Neuronal stem cell (in vitro differentiated cells): ENCODE data around the gene MED17.
"Not testable (repeated sequence)": the region's sequence is repeated elsewhere in the genome, so short reads cannot be mapped to it uniquely, and the experiment has no call there.

Experiments
- DNase-seq: peaks from one replicate; pipeline ENCODE4 v3.0.0-alpha.2; 2013; ENCODE audit warnings: low spot score
- H2AFZ ChIP-seq: one replicate; pipeline ENCODE4 v1.6.1; 2013; ENCODE audit warnings: mild to moderate bottlenecking, low read length, inconsistent platforms
- H2AK5ac ChIP-seq: 2 replicates; pipeline ENCODE4 v1.6.1; 2013; ENCODE audit warnings: low read depth, mild to moderate bottlenecking, inconsistent platforms, low read length, moderate library complexity, mixed read lengths
- H2BK120ac ChIP-seq: 2 replicates; pipeline ENCODE4 v1.6.1; 2013; ENCODE audit warnings: low read depth, mild to moderate bottlenecking, inconsistent platforms, low read length, moderate library complexity, mixed read lengths
- H2BK12ac ChIP-seq: one replicate; pipeline ENCODE4 v1.6.1; 2013; ENCODE audit warnings: low read length, inconsistent platforms
- H2BK15ac ChIP-seq: 2 replicates; pipeline ENCODE4 v1.6.1; 2013; ENCODE audit warnings: mild to moderate bottlenecking, low read length, inconsistent platforms, mixed read lengths
- H2BK5ac ChIP-seq: one replicate; pipeline ENCODE4 v1.6.1; 2013; ENCODE audit warnings: inconsistent platforms, mild to moderate bottlenecking, low read length, moderate library complexity
- H3K14ac ChIP-seq: one replicate; pipeline ENCODE4 v1.6.1; 2013; ENCODE audit warnings: low read length, inconsistent platforms
- H3K18ac ChIP-seq: 2 replicates; pipeline ENCODE4 v1.6.1; 2013; ENCODE audit warnings: low read length, inconsistent platforms
- H3K23ac ChIP-seq: 2 replicates; pipeline ENCODE4 v1.6.1; 2013; ENCODE audit warnings: low read depth, mild to moderate bottlenecking, mixed read lengths, low read length, inconsistent platforms; ENCODE audit not compliant: poor library complexity
- H3K27ac ChIP-seq: replicated peaks from 3 replicates; pipeline ENCODE4 v1.5.1; 2013; ENCODE audit warnings: low read length, inconsistent platforms
- H3K27me3 ChIP-seq, 3 experiments: 2 replicates each; pipeline ENCODE4 v1.6.1; 2013; ENCODE audit warnings: low read length in 3 of 3, mild to moderate bottlenecking in 2 of 3, inconsistent platforms in 1 of 3, low read depth in 1 of 3, mixed read lengths in 1 of 3, moderate library complexity in 1 of 3; ENCODE audit not compliant: control insufficient read depth in 3 of 3, insufficient read depth in 3 of 3
- H3K36me3 ChIP-seq, 2 donors: replicated peaks in 1 of 2; 2 replicates each; pipeline ENCODE4 v1.6.1; 2013; ENCODE audit warnings: low read length in 2 of 2; ENCODE audit not compliant: control insufficient read depth in 2 of 2, insufficient read depth in 2 of 2
- H3K4ac ChIP-seq: 2 replicates; pipeline ENCODE4 v1.6.1; 2013; ENCODE audit warnings: inconsistent platforms, mild to moderate bottlenecking, low read length, moderate library complexity
- H3K4me1 ChIP-seq, 2 donors: 1 replicate in 1 of 2; 2 replicates in 1 of 2; pipeline ENCODE4 v1.6.1; 2013; ENCODE audit warnings: low read length in 2 of 2, low read depth in 1 of 2; ENCODE audit not compliant: control insufficient read depth in 2 of 2, insufficient read depth in 1 of 2
- H3K4me2 ChIP-seq: one replicate; pipeline ENCODE4 v1.6.1; 2013; ENCODE audit warnings: mild to moderate bottlenecking, low read length, inconsistent platforms; ENCODE audit not compliant: insufficient read depth, poor library complexity, severe bottlenecking
- H3K4me3 ChIP-seq, 2 donors: 2 replicates each; pipeline ENCODE4 v1.5.1; 2013; ENCODE audit warnings: low read length in 2 of 2, mild to moderate bottlenecking in 2 of 2, inconsistent platforms in 1 of 2, moderate library complexity in 1 of 2
- H3K79me1 ChIP-seq: one replicate; pipeline ENCODE4 v1.6.1; 2013; ENCODE audit warnings: low read depth, mild to moderate bottlenecking, inconsistent platforms, low read length, moderate library complexity
- H3K9ac ChIP-seq: one replicate; pipeline ENCODE4 v1.6.1; 2013; ENCODE audit warnings: mild to moderate bottlenecking, low read depth, low read length, inconsistent platforms; ENCODE audit not compliant: poor library complexity
- H3K9me3 ChIP-seq, 2 donors: replicated peaks in 1 of 2; 2 replicates each; pipeline versions ENCODE3 to v1.6.1; 2013; ENCODE audit warnings: low read length in 2 of 2, mild to moderate bottlenecking in 2 of 2, inconsistent platforms in 1 of 2, low read depth in 1 of 2, mixed read lengths in 1 of 2, moderate library complexity in 1 of 2; ENCODE audit not compliant: control insufficient read depth in 2 of 2, insufficient read depth in 1 of 2
- H4K8ac ChIP-seq: one replicate; pipeline ENCODE4 v1.6.1; 2013; ENCODE audit warnings: low read depth, mild to moderate bottlenecking, inconsistent platforms, low read length, moderate library complexity
- H4K91ac ChIP-seq: one replicate; pipeline ENCODE4 v1.6.1; 2013; ENCODE audit warnings: low read length, low read depth, mild to moderate bottlenecking, inconsistent platforms; ENCODE audit not compliant: poor library complexity
- WGBS, 2 donors: extraction: QIAGEN DNeasy Blood & Tissue Kit; methylation state at CpG; one replicate each; pipeline ENCODE4 v1.1.7; 2013; ENCODE audit warnings: missing lambda C conversion rate in 2 of 2, mixed read lengths in 1 of 2; ENCODE audit not compliant: insufficient read length in 2 of 2, insufficient replicate concordance in 1 of 2; ENCODE audit errors: extremely low coverage in 2 of 2; 5-methylcytosine and 5-hydroxymethylcytosine counted together

MED17 gene

DNA sequence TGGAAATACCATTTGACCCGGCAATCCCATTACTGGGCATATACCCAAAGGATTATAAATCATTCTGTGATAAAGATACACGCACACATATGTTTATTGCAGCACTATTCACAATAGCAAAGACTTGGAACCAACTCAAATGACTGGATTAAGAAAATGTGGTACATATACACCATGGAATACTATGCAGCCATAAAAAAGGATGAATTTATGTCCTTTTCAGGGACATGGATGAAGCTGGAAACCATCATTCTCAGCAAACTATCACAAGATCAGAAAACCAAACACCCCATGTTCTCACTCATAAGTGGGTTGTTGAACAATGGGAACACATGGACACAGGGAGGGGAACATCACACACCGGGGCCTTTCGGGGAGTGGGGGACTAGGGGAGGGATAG lies 25.0 kb upstream of the MED17 start:
- H3K79me1 ChIP-seq, H2BK120ac ChIP-seq, H3K27ac ChIP-seq, H3K23ac ChIP-seq, H3K9me3 ChIP-seq, H3K9ac ChIP-seq, DNase-seq, H3K4me3 ChIP-seq, H2BK5ac ChIP-seq, H2AK5ac ChIP-seq, H4K91ac ChIP-seq, H3K14ac ChIP-seq, H4K8ac ChIP-seq, H3K4ac ChIP-seq, H3K4me1 ChIP-seq, H3K27me3 ChIP-seq, H2AFZ ChIP-seq, H3K4me2 ChIP-seq, H2BK12ac ChIP-seq, H3K18ac ChIP-seq, H2BK15ac ChIP-seq: not testable (repeated sequence)
- peaks cover 14 to 94% of the 10 kb centered on the region in 2 donors for H3K36me3 ChIP-seq
- WGBS, 2 donors: no CpG with 5 or more reads among the region's 4 CpGs

DNA sequence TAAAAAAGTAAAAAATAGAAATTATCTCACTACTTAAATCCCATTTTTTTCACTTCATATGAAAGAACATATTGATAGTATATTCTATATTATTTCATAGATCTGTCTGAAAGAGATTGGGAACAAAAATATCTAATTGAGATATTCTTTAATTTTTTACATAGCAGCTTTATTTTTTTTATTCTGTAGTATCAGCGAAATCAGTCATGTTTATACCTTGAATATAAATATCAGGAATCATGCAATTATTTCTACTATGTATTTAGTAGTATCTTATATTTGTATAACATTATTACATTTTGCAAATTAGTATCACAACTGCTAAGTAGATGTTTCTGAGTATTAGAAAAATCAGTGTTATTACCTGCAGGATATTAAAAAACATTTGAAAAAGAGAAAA lies 22.2 kb upstream of the MED17 start:
- Histone ChIP-seq H2AK5ac (no peak overlapping the region), H3K4me2 (no peak overlapping the region), H2BK15ac (no peak overlapping the region), H2BK120ac (no peak overlapping the region), H3K79me1 (no peaks in the 10 kb centered on the region), H3K18ac (no peak overlapping the region), H2AFZ (no peak overlapping the region), H2BK12ac (no peak overlapping the region), H3K14ac (no peak overlapping the region), H3K27ac (no peak overlapping the region), H3K4ac (no peak overlapping the region), H3K23ac (no peak overlapping the region), H3K27me3 (no peaks in the 10 kb centered on the region), H3K36me3 (peaks cover 12 to 81% of the 10 kb centered on the region in 2 donors), H3K4me1 (no peaks in the 10 kb centered on the region), H3K9ac (no peak overlapping the region), H2BK5ac (no peak overlapping the region), H3K9me3 (no peaks in the 10 kb centered on the region), H4K8ac (no peak overlapping the region), H3K4me3 (no peak overlapping the region), H4K91ac (no peak overlapping the region)
- DNase-seq: no peak
- WGBS, 2 donors: no CpG with 5 or more reads among the region's 1 CpG

DNA sequence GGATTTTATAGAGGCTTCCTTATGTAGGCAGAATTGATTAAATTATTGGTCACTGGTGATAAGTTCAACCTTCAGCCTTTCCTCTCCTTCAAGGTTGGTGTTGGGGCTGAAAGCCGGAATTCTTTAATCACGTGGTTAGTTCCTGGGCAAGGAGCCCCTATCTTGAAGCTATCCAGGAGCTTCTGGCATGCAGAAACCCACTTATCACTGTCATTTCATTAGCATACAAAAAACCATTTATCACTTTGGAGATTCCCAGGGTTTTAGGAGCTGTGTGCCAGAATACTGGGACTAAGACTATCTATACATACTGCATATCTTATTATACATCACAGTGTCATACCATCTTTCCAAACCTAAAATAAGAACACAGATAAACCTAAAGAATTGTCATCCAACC lies 18.5 kb upstream of the MED17 start:
- H3K18ac ChIP-seq: no peak overlapping the region
- peaks cover 0 to 46% of the 10 kb centered on the region in 2 donors for H3K36me3 ChIP-seq
- H3K27ac ChIP-seq: no peak overlapping the region
- H3K27me3 ChIP-seq: no peaks in the 10 kb centered on the region
- WGBS, 2 donors: no CpG with 5 or more reads among the region's 2 CpGs
- H3K4me3 ChIP-seq: no peak overlapping the region
- no peak overlapping the region for H4K8ac ChIP-seq
- H2AK5ac ChIP-seq: no peak overlapping the region
- no peaks in the 10 kb centered on the region for H3K4me1 ChIP-seq
- no peak overlapping the region for H3K23ac ChIP-seq
- no peak overlapping the region for H4K91ac ChIP-seq
- H3K4me2 ChIP-seq: no peak overlapping the region
- H3K9ac ChIP-seq: no peak overlapping the region
- H2BK5ac ChIP-seq: no peak overlapping the region
- no peak overlapping the region for H2AFZ ChIP-seq
- no peak overlapping the region for H2BK120ac ChIP-seq
- H2BK12ac ChIP-seq: no peak overlapping the region
- no peak overlapping the region for H3K4ac ChIP-seq
- DNase-seq: no peak
- no peaks in the 10 kb centered on the region for H3K79me1 ChIP-seq
- peaks cover 0 to 1% of the 10 kb centered on the region in 2 donors for H3K9me3 ChIP-seq
- no peak overlapping the region for H2BK15ac ChIP-seq
- no peak overlapping the region for H3K14ac ChIP-seq

DNA sequence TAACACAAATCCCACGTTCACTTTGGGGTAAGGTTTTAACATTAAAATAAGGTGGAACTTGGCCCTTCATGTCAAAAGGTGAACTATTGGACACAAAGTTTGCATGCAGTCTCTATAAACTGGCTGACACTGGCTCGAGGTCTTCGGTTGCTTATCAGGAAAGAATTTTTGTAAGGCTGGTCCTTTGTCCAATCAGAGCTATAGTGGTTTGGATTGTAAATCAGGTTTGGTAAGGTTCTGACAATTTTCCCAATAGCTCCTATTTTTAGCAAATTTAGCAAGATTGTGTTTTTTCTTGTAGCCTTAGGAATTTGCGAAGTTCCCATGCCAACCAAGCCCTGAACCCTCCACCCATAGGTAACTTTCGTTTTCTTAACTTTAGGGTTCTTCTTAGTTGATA lies 17.6 kb upstream of the MED17 start:
- Histone ChIP-seq H3K9me3 (peaks cover 0 to 1% of the 10 kb centered on the region in 2 donors), H2AK5ac (no peak overlapping the region), H3K36me3 (peaks cover 0 to 38% of the 10 kb centered on the region in 2 donors), H2BK120ac (no peak overlapping the region), H3K27ac (no peak overlapping the region), H3K4me2 (no peak overlapping the region), H3K4me1 (no peaks in the 10 kb centered on the region), H3K4ac (no peak overlapping the region), H3K23ac (no peak overlapping the region), H2BK12ac (no peak overlapping the region), H3K18ac (no peak overlapping the region), H4K91ac (no peak overlapping the region), H4K8ac (no peak overlapping the region), H2BK5ac (no peak overlapping the region), H2BK15ac (no peak overlapping the region), H3K9ac (no peak overlapping the region), H3K27me3 (no peaks in the 10 kb centered on the region), H2AFZ (no peak overlapping the region), H3K4me3 (no peak overlapping the region), H3K14ac (no peak overlapping the region), H3K79me1 (no peaks in the 10 kb centered on the region)
- no CpG with 5 or more reads among the region's 5 CpGs for WGBS, 2 donors
- no peak for DNase-seq
